SKM-1 (cell line): ENCODE data around the gene UBA1.

ENCODE experiments used
- DNase-seq: peaks from one replicate; lab custom pipeline; 2025; ENCODE audit not compliant: unreplicated experiment; lab: John Stamatoyannopoulos, UW

The UBA1 gene

GRCh38 chrX:47169726-47170515 lies 23.7 kb upstream of the UBA1 start:
- DNase-seq, result no peak

- DNase-seq, result no peak
Observed at GRCh38 chrX:47170861-47171692, 22.6 kb upstream of the UBA1 start.

GRCh38 chrX:47171996-47172395 lies 21.6 kb upstream of the UBA1 start:
- no peak for DNase-seq

- no peak for DNase-seq
Observed at GRCh38 chrX:47172549-47172948, 21.1 kb upstream of the UBA1 start.

GRCh38 chrX:47172971-47173792 lies 20.4 kb upstream of the UBA1 start:
- no peak for DNase-seq

- no peak for DNase-seq
Observed at GRCh38 chrX:47174376-47174775, 19.3 kb upstream of the UBA1 start.

GRCh38 chrX:47174846-47175587 lies 18.6 kb upstream of the UBA1 start:
- no peak for DNase-seq

- no peak for DNase-seq
Observed at GRCh38 chrX:47175588-47175980, 18.0 kb upstream of the UBA1 start.

GRCh38 chrX:47176101-47176740 lies 17.4 kb upstream of the UBA1 start:
- DNase-seq, result no peak

GRCh38 chrX:47177079-47177478 lies 16.6 kb upstream of the UBA1 start:
- no peak for DNase-seq

GRCh38 chrX:47178337-47178736 lies 15.3 kb upstream of the UBA1 start:
- DNase-seq, result no peak

GRCh38 chrX:47179221-47179927 lies 14.3 kb upstream of the UBA1 start:
- DNase-seq, result no peak

- DNase-seq, result no peak
Observed at GRCh38 chrX:47179928-47180255, 13.7 kb upstream of the UBA1 start.

GRCh38 chrX:47180346-47180745 lies 13.3 kb upstream of the UBA1 start:
- DNase-seq, result no peak

- no peak for DNase-seq
Observed at GRCh38 chrX:47181301-47181700, 12.3 kb upstream of the UBA1 start.

- DNase-seq, result no peak
Observed at GRCh38 chrX:47182106-47182700, 11.4 kb upstream of the UBA1 start.

GRCh38 chrX:47184486-47184885 lies 9.1 kb upstream of the UBA1 start:
- no peak for DNase-seq

GRCh38 chrX:47185241-47185640 lies 8.4 kb upstream of the UBA1 start:
- DNase-seq, result no peak

GRCh38 chrX:47186096-47186740 lies 7.4 kb upstream of the UBA1 start:
- DNase-seq, result no peak
